Stimulated activated CD4-positive, alpha-beta T cell treated with anti-CD3 and anti-CD28 coated beads, Interleukin-4, amount 100 ng/mL, for 1 hour (primary cell): Measurements from ENCODE around the gene GPR161.
A peak's percentile ranks its signal among the peaks of the same experiment; 100 is the strongest.
"Not testable (repeated sequence)": the region's sequence is repeated elsewhere in the genome, so short reads cannot be mapped to it uniquely, and the experiment has no call there.

Source experiments
- DNase-seq: peaks from one replicate; pipeline ENCODE4 v3.0.0-alpha.2; 2020

GPR161 gene

DNA sequence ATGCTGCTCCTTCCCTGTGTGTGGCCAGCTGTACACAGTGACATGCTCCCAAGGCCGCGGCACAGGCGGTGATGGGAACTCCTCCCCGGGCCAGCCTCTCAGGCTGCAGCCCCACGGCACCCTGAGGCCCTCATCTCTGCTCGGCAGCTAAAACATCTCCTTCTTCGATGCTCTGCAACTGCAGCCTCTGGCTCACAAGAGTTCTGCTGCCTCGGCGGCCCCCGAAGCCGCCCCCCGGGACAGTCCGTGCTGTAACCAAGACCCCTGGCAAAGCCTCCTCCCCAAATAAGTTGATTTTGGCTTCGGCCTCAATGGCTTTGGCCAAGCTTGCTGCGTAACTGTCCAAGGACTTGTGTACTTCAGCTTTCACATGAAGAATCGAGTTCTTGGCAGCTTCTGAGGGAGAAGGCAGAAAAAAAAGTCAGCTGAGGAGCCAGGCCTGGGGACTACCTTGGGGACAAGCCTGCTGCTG lies 51.3 kb downstream of the GPR161 start:
- no peak for DNase-seq

DNA sequence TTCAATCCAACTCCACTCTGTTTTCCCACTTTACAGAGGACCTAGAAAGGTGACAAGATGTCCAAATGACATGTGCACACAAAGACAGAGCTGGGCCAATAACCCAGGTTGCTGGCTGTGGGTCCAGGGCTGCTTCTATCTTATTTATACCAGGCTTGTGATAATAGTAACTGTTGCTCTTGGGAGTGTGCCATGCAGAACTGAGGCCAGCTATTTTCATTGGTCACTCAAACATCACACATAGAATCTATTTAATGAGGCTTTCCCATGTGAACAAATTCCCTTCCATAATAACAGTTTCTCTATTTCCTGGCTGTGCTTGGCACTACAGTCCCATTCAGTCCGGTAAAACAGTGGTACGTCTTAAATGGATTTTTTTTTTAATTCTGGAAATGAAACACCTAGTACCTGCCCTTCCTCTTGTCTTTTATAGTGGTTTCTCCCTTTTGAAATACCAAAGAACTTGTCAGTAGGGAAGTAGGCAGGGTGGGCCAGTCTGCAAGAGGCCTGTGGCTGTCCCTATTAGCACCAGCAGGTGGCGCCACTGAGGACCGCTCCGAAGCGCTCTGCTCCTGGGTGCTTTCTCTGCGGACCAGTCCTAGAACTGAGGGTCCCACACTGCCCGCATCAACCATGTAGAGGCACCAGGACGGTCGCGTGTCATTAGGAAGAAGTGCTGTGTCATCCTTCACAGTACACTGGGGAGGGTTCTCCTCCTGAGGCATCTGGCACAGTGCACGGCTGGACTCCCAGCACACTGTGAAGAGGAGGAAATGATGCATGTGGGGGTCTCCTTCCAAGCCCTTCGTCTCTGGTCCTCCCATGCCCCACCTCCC lies 52.1 kb downstream of the GPR161 start:
- peak; percentile 67 for DNase-seq

- no peak for DNase-seq
These were observed 53.0 kb downstream of the GPR161 start for GRCh38 chr1:168083456-168084325.

GRCh38 chr1:168082008-168082876 lies 54.5 kb downstream of the GPR161 start:
- DNase-seq: peak; percentile 68

GRCh38 chr1:168081373-168082007 lies 55.2 kb downstream of the GPR161 start:
- no peak for DNase-seq

- no peak for DNase-seq
These were observed 57.0 kb downstream of the GPR161 start for GRCh38 chr1:168079761-168080160.

DNA sequence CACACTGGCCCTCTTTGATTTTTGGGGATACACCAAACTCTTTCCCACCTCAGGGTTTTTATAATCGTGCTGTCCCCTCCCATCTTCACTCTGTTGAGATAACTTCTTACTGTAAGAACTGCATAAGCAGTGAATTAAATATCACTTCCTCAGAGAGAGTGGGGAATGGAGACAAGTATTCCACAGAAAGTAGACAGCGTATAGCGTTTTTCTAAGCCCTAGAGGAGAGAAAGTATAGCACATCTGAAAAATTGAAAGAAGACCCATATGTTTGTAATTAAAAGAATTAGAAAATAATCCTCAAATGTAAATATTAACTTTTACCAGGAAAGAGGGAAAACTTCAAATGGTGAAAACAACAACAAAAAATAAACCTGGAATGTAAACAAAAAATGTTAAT lies 67.3 kb downstream of the GPR161 start:
- no peak for DNase-seq

GRCh38 chr1:168065506-168065905 lies 71.2 kb downstream of the GPR161 start:
- DNase-seq: no peak

DNA sequence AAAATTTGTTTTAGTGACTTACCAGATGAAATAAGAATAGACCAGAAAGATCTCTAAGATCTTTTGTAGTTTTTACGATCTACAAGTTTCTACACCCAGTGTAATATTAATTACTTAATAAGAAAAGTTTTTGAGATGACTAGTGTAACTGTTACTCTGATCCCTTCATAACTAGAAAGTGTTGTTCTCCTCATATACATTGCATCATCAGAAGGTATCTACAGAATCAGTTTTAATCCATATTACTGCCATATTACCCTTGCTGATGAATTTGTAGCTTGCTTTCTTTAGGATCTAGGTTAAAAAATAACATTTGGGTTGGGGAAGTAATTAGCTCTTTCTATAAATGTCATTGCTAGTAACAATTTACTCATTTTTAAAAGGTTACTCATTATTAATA lies 72.5 kb downstream of the GPR161 start:
- DNase-seq: no peak

GRCh38 chr1:168057921-168058320 lies 78.8 kb downstream of the GPR161 start:
- no peak for DNase-seq

GRCh38 chr1:168057355-168057754 lies 79.4 kb downstream of the GPR161 start:
- DNase-seq: no peak

DNA sequence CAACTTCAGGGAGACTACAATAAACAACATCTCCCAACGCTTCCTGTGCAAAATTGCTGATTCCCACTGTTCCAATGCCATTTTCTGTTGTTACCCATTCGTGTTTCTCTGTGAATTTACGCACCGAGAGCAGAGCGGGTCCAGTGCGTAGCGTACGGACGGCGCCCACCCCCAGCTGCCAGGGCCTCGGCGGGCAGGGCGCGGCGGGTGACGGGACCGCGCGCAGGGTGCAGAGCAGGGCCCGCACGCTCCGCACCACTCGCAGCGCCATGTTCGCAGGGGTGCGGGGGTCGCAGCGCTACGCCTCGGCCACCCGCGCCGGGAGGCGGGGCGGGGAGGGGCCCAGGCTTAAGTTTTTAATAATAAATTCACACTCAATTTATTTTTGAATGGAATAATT lies 80.6 kb downstream of the GPR161 start:
- DNase-seq: not testable (repeated sequence)

GRCh38 chr1:168054117-168054516 lies 82.6 kb downstream of the GPR161 start:
- DNase-seq: no peak

- no peak for DNase-seq
These were observed 83.0 kb downstream of the GPR161 start for GRCh38 chr1:168053681-168054080.

GRCh38 chr1:168050880-168051279 lies 85.8 kb downstream of the GPR161 start:
- DNase-seq: no peak

GRCh38 chr1:168050307-168050706 lies 86.4 kb downstream of the GPR161 start:
- no peak for DNase-seq

DNA sequence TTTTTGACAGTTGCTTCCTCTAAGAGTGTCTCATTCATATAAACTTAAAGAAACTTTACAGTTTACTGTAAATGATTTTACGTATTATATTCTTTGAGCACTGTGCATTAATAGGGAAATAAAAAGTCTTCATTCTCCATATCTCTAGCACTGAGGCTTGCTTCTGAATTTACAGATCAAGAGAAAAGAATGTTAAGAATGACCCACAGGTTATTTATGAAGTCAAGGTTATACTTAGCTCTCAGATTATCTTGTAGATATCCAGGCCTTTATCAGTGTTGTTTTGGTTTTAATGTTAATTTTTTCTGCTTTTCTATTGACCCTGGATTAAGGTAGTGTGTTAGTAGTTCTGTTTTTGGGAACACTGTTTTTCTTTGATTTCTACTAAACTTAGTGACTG lies 91.4 kb downstream of the GPR161 start:
- no peak for DNase-seq

GRCh38 chr1:168042362-168042761 lies 94.4 kb downstream of the GPR161 start:
- no peak for DNase-seq

DNA sequence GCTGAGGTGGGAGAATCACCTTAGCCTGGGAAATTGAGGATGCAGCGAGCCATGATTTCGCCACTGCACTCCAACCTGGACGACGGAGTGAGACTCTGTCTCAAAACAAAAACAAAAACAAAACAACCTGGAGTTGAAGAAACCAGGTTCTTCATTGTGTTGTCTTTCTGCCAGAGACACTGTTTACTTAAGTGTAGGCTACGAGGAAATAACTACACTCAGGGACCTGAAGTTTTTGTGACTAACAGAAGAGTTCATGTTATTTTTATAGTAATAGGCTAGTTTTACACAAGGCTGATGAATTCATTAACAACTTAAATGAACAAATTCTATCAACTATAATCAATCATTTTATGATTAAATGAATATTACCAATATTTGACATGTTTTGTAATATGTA lies 101.4 kb downstream of the GPR161 start:
- DNase-seq: no peak

- DNase-seq: no peak
These were observed 104.7 kb downstream of the GPR161 start for GRCh38 chr1:168032029-168032428.

DNA sequence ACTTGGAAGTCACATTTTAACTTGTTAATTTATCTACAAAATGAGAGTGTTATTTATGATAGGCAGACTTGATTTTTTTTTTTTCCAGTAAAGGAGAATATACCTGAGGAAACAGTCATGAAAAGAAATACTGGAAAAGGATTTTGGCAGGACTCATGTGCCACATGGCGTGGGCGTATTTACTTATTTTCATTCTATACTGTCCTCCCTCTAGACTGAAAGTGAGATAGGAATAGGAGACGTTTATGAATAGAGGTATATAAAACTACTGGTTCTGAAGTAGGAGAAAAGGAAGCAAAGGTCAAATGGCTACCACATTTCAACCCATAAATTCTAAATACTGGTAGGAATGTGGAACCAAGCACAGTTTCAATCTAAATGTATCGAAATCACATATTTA lies 105.1 kb downstream of the GPR161 start:
- DNase-seq: no peak

- no peak for DNase-seq
These were observed 105.5 kb downstream of the GPR161 start for GRCh38 chr1:168031198-168031597.
